Suprapubic skin (tissue), 4 donors: ENCODE results near the gene TEAD1.

Experiments used
- EP300 ChIP-seq: sonication (generic); formaldehyde crosslinking; IDR thresholded peaks from one replicate; pipeline ENCODE4 v1.6.1; 2017; ENCODE audit warnings: antibody characterized with exemption
- POLR2A ChIP-seq, 2 donors: fragments of 450-650 bp; IDR thresholded peaks; one replicate each; pipeline ENCODE4 v1.6.1; 2017; ENCODE audit warnings: antibody characterized with exemption in 2 of 2, mild to moderate bottlenecking in 2 of 2, moderate library complexity in 2 of 2
- POLR2AphosphoS5 ChIP-seq, 3 donors: sonication (generic); formaldehyde crosslinking; IDR thresholded peaks; one replicate each; pipeline ENCODE4 v1.6.1; 2017; ENCODE audit warnings: antibody characterized with exemption in 3 of 3
- TF ChIP-seq, protein P1 (sequence below), 2 donors: fragments of 200-600 bp in 1 of 2; fragments of 450-650 bp in 1 of 2; sonication (generic) in 1 of 2; IDR thresholded peaks; one replicate each; pipeline ENCODE4 v1.5.1; 2016 to 2019; ENCODE audit warnings: antibody characterized with exemption in 2 of 2, mild to moderate bottlenecking in 1 of 2, moderate library complexity in 1 of 2

DNA sequence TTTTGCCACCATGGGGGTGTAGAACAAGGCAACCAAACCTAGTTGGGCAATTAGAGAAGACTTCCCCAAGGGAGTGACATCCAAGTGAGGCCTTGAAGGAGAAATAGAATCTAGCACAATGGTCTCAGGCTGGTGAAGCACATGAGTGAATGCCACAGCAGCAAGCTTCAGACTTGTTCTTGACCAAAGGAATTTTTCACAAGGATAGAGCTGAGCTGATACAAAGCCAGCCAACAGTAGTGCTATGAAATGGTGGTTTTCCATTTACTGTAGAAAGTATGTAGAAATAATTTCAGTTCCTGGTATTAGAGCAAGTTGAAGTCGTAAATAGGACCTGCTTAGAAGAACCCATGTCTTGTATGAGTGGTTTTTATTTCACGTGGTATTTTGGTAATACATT lies 186.6 kb downstream of the TEAD1 start:
- TF ChIP-seq, protein P1, sequence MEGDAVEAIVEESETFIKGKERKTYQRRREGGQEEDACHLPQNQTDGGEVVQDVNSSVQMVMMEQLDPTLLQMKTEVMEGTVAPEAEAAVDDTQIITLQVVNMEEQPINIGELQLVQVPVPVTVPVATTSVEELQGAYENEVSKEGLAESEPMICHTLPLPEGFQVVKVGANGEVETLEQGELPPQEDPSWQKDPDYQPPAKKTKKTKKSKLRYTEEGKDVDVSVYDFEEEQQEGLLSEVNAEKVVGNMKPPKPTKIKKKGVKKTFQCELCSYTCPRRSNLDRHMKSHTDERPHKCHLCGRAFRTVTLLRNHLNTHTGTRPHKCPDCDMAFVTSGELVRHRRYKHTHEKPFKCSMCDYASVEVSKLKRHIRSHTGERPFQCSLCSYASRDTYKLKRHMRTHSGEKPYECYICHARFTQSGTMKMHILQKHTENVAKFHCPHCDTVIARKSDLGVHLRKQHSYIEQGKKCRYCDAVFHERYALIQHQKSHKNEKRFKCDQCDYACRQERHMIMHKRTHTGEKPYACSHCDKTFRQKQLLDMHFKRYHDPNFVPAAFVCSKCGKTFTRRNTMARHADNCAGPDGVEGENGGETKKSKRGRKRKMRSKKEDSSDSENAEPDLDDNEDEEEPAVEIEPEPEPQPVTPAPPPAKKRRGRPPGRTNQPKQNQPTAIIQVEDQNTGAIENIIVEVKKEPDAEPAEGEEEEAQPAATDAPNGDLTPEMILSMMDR (IDR thresholded peaks at IDR 0.05) = no peak
- TF ChIP-seq POLR2A (IDR thresholded peaks at IDR 0.05) = no peak
- no peak for TF ChIP-seq EP300
- no peak for TF ChIP-seq POLR2AphosphoS5 (IDR thresholded peaks at IDR 0.05)
